DND-41 (cell line): ENCODE results near the gene PBX3.

Source experiments
- ATAC-seq: fragments of 200-7000 bp; cut with Tn5 transposase; 3 replicates; pipeline ENCODE4 v1.9.1; 2021; ENCODE audit warnings: low read depth; ENCODE audit not compliant: insufficient read depth
- DNase-seq: peaks from one replicate; pipeline ENCODE4 v3.0.0-alpha.2; 2020
- H2AFZ ChIP-seq: 2 replicates; pipeline ENCODE4 v1.6.0; 2012; ENCODE audit warnings: low read depth, low read length
- H3K27ac ChIP-seq: 2 replicates; pipeline ENCODE4 v1.5.1; 2012; ENCODE audit warnings: low read length, inconsistent platforms
- H3K27me3 ChIP-seq: fragments of 200-600 bp; sonication (generic); 2 replicates; pipeline ENCODE4 v1.6.0; 2012; ENCODE audit warnings: low read length, mild to moderate bottlenecking, inconsistent platforms; ENCODE audit not compliant: insufficient read depth, poor library complexity
- H3K36me3 ChIP-seq: 2 replicates; pipeline ENCODE4 v1.5.1; 2012; ENCODE audit warnings: low read length, inconsistent platforms; ENCODE audit not compliant: insufficient read depth
- H3K4me1 ChIP-seq: 2 replicates; pipeline ENCODE4 v1.5.1; 2012; ENCODE audit warnings: mild to moderate bottlenecking, low read length; ENCODE audit not compliant: insufficient read depth
- H3K4me2 ChIP-seq: 2 replicates; pipeline ENCODE4 v1.6.0; 2012; ENCODE audit warnings: mild to moderate bottlenecking, moderate library complexity, low read length, inconsistent platforms; ENCODE audit not compliant: insufficient read depth
- H3K4me3 ChIP-seq, 2 experiments: fragments of 200-600 bp in 1 of 2; shearing (Covaris generic) in 1 of 2; 2 replicates each; pipeline ENCODE4 v1.5.1; 2012 to 2016; ENCODE audit warnings: inconsistent platforms in 2 of 2, low read length in 2 of 2, mild to moderate bottlenecking in 2 of 2, low read depth in 1 of 2, moderate library complexity in 1 of 2
- H3K79me2 ChIP-seq: 2 replicates; pipeline ENCODE4 v1.6.0; 2012; ENCODE audit warnings: low read length, inconsistent platforms; ENCODE audit not compliant: insufficient read depth
- H3K9ac ChIP-seq: 2 replicates; pipeline ENCODE4 v1.6.0; 2012; ENCODE audit warnings: low read depth, mild to moderate bottlenecking, inconsistent platforms, low read length, moderate library complexity
- H3K9me3 ChIP-seq: 2 replicates; pipeline ENCODE4 v1.5.1; 2012; ENCODE audit warnings: low read length, moderate library complexity, mild to moderate bottlenecking, inconsistent platforms; ENCODE audit not compliant: insufficient read depth, severe bottlenecking
- H4K20me1 ChIP-seq: 2 replicates; pipeline ENCODE4 v1.6.0; 2012; ENCODE audit warnings: low read length; ENCODE audit not compliant: insufficient read depth
- CTCF ChIP-seq: IDR thresholded peaks from 2 replicates; pipeline ENCODE4 v1.5.1; 2012; ENCODE audit warnings: borderline replicate concordance, low read length, moderate library complexity, mild to moderate bottlenecking; ENCODE audit not compliant: poor library complexity, severe bottlenecking; ENCODE audit errors: extremely low read depth
- EZH2 ChIP-seq: IDR thresholded peaks from 3 replicates; pipeline ENCODE4 v1.6.1; 2012; ENCODE audit warnings: borderline replicate concordance, low read depth, mild to moderate bottlenecking, moderate library complexity, low read length, inconsistent platforms; ENCODE audit not compliant: severe bottlenecking

The PBX3 gene

DNA sequence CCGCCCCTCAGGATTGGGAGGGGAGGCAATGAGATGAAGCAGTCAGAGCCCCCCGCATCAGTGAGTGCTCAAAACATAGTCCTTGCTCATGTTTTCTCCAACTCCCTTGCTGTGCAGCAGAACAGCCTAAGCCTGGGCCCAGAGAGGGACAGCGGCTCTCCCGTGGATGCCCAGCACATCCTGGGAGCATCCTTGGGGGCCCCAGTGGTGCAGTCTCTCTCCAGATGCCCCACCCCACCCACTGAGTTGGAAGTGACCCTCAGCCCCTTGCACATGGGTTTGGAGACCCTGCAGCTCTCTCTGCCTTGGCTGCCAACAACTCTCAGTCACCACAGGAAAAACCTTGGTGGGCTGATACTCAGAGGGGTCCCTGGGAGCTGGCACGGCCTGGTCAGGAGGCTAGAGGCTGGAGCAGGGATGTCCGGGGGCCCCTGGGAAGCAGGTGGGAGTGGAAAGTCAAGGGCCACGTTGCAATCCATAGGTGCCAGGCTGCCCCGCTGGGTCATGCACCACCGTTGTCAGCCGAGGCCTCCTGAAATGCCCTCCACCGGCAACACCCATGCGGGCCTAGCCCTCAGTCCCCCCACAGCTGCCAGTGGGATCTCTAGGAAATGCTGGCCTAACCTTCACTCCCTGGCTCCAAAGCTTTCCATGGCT, 242.5 kb downstream of the PBX3 start:
- no peak overlapping the region for H3K9ac ChIP-seq
- H3K4me1 ChIP-seq, result no peaks in the 10 kb centered on the region
- no peak overlapping the region for H3K4me2 ChIP-seq
- no peaks in the 10 kb centered on the region for H4K20me1 ChIP-seq
- no peaks in the 10 kb centered on the region for H3K27me3 ChIP-seq
- H3K36me3 ChIP-seq, result no peaks in the 10 kb centered on the region
- ATAC-seq (no peak), DNase-seq (no peak)
- no peaks in the 10 kb centered on the region for H3K79me2 ChIP-seq
- H3K27ac ChIP-seq, result no peak overlapping the region
- H3K4me3 ChIP-seq, result no peak overlapping the region
- no peak for TF ChIP-seq CTCF
- TF ChIP-seq EZH2, result no peak
- H3K9me3 ChIP-seq, result no peaks in the 10 kb centered on the region
- no peak overlapping the region for H2AFZ ChIP-seq

GRCh38 chr9:125990186-125990792, 243.1 kb downstream of the PBX3 start:
- H3K79me2 ChIP-seq, result no peaks in the 10 kb centered on the region
- H3K4me1 ChIP-seq, result no peaks in the 10 kb centered on the region
- H3K36me3 ChIP-seq, result no peaks in the 10 kb centered on the region
- no peak overlapping the region for H3K9ac ChIP-seq
- no peak overlapping the region for H3K4me2 ChIP-seq
- DNase-seq (no peak), ATAC-seq (no peak)
- H3K9me3 ChIP-seq, result no peaks in the 10 kb centered on the region
- no peaks in the 10 kb centered on the region for H3K27me3 ChIP-seq
- no peak overlapping the region for H3K4me3 ChIP-seq
- H3K27ac ChIP-seq, result no peak overlapping the region
- no peak for TF ChIP-seq EZH2
- TF ChIP-seq CTCF, result no peak
- no peak overlapping the region for H2AFZ ChIP-seq
- no peaks in the 10 kb centered on the region for H4K20me1 ChIP-seq

DNA sequence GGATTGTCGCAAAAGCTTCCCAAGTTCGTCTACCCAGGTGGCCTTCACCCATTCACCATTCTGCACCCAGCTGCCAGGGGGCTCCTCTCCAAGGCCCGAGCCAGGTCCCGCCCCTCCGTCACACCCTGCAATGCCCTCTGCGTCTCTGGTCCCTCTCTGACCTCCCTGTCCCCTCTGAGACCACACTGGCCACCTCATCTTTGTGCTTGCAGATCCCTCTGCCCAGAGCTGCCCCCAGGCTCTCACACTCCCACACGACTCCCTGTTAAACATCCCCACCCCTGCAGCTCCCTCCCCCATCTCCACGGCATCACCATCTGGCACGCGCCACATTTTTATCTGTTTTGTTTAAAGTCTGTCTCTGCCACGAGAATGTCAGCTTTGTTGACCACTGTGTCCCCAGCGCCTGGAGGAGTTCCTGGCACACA, 243.6 kb downstream of the PBX3 start:
- no peaks in the 10 kb centered on the region for H3K79me2 ChIP-seq
- ATAC-seq, result no peak

More for the DNA sequence above, 243.6 kb downstream of the PBX3 start:
- Histone ChIP-seq H3K4me2 (no peak overlapping the region), H3K9me3 (no peaks in the 10 kb centered on the region), H4K20me1 (no peaks in the 10 kb centered on the region), H3K36me3 (no peaks in the 10 kb centered on the region), H3K4me1 (no peaks in the 10 kb centered on the region), H3K9ac (no peak overlapping the region), H3K27me3 (no peaks in the 10 kb centered on the region), H2AFZ (no peak overlapping the region), H3K4me3 (no peak overlapping the region), H3K27ac (no peak overlapping the region)
- TF ChIP-seq EZH2 (no peak), CTCF (no peak)
- no peak for DNase-seq
